SIG-M5 (cell line): ENCODE measurements around the gene ZFR.
"Not testable (repeated sequence)": the region's sequence is repeated elsewhere in the genome, so short reads cannot be mapped to it uniquely, and the experiment has no call there.

Source experiments
- DNase-seq: peaks from one replicate; lab custom pipeline; 2025; lab: John Stamatoyannopoulos, UW

The ZFR gene

GRCh38 chr5:32450952-32451351, 6.4 kb upstream of the ZFR start:
- DNase-seq, result no peak

GRCh38 chr5:32449262-32449661, 4.7 kb upstream of the ZFR start:
- no peak for DNase-seq

GRCh38 chr5:32446630-32447029, 2.1 kb upstream of the ZFR start:
- DNase-seq, result no peak

GRCh38 chr5:32445831-32446614, 1.5 kb upstream of the ZFR start:
- DNase-seq, result no peak

- DNase-seq, result no peak
These were observed 783 bp upstream of the ZFR start for GRCh38 chr5:32445287-32445758.

GRCh38 chr5:32443541-32444430, 754 bp downstream of the ZFR start:
- no peak for DNase-seq

- DNase-seq, result peak; percentile 20
These were observed 1.4 kb downstream of the ZFR start for GRCh38 chr5:32443145-32443540.

- no peak for DNase-seq
These were observed 5.4 kb downstream of the ZFR start for GRCh38 chr5:32439086-32439642.

GRCh38 chr5:32436553-32437242, 7.8 kb downstream of the ZFR start:
- DNase-seq, result no peak

- no peak for DNase-seq
These were observed 9.2 kb downstream of the ZFR start for GRCh38 chr5:32435383-32435782.

- DNase-seq, result no peak
These were observed 10.3 kb downstream of the ZFR start for GRCh38 chr5:32434221-32434620.

- DNase-seq, result no peak
These were observed 11.9 kb downstream of the ZFR start for GRCh38 chr5:32432633-32433032.

- DNase-seq, result not testable (repeated sequence)
These were observed 13.7 kb downstream of the ZFR start for GRCh38 chr5:32430825-32431224.

GRCh38 chr5:32428426-32428825, 16.1 kb downstream of the ZFR start:
- DNase-seq, result no peak

- DNase-seq, result no peak
These were observed 17.9 kb downstream of the ZFR start for GRCh38 chr5:32426440-32427151.

- no peak for DNase-seq
These were observed 21.8 kb downstream of the ZFR start for GRCh38 chr5:32422697-32423096.

GRCh38 chr5:32421075-32421474, 23.5 kb downstream of the ZFR start:
- DNase-seq, result no peak

GRCh38 chr5:32420506-32420905, 24.0 kb downstream of the ZFR start:
- DNase-seq, result no peak

- DNase-seq, result no peak
These were observed 24.7 kb downstream of the ZFR start for GRCh38 chr5:32419791-32420190.

- DNase-seq, result no peak
These were observed 30.9 kb downstream of the ZFR start for GRCh38 chr5:32413466-32414263.

GRCh38 chr5:32410630-32411029, 33.9 kb downstream of the ZFR start:
- no peak for DNase-seq
